Tibial nerve (tissue), 4 donors: Measurements from ENCODE around the gene AMBRA1. TPM values are rescaled to one million over a fixed set of nuclear protein-coding genes. Genes with fewer than 3 reads are reported as not detected.

ENCODE experiments used
- DNase-seq, 2 donors: peaks; one replicate each; pipeline ENCODE4 v3.0.0-alpha.2; 2019; ENCODE audit warnings: low spot score in 2 of 2
- H3K27ac ChIP-seq, 4 donors: fragments of 200-600 bp; sonication (generic) in 3 of 4; one replicate each; pipeline ENCODE4 v1.5.1; 2017 to 2019; ENCODE audit warnings: mild to moderate bottlenecking in 1 of 4
- H3K27me3 ChIP-seq, 2 donors: fragments of 200-600 bp; sonication (generic) in 1 of 2; one replicate each; pipeline versions ENCODE4 v1.5.1 to v1.6.0; 2017 to 2019
- H3K36me3 ChIP-seq, 3 donors: fragments of 200-600 bp; sonication (generic); one replicate each; pipeline ENCODE4 v1.5.1; 2018 to 2019
- H3K4me1 ChIP-seq, 4 donors: fragments of 200-600 bp; sonication (generic) in 3 of 4; one replicate each; pipeline ENCODE4 v1.5.1; 2017 to 2019
- H3K4me3 ChIP-seq, 4 donors: fragments of 200-600 bp; sonication (generic) in 3 of 4; one replicate each; pipeline ENCODE4 v1.5.1; 2017 to 2019; ENCODE audit warnings: mild to moderate bottlenecking in 1 of 4, moderate library complexity in 1 of 4
- H3K9me3 ChIP-seq, 4 donors: fragments of 200-600 bp; sonication (generic) in 3 of 4; one replicate each; pipeline ENCODE4 v1.5.1; 2017 to 2019
- CTCF ChIP-seq, 5 experiments: fragments of 200-600 bp in 3 of 5; fragments of 450-650 bp in 2 of 5; sonication (generic) in 3 of 5; IDR thresholded peaks; one replicate each; pipeline ENCODE4 v1.5.1; 2016 to 2019; ENCODE audit warnings: antibody characterized with exemption in 5 of 5, mild to moderate bottlenecking in 3 of 5, moderate library complexity in 2 of 5
- EP300 ChIP-seq, 2 donors: sonication (generic); formaldehyde crosslinking; IDR thresholded peaks; one replicate each; pipeline ENCODE4 v1.6.1; 2017; ENCODE audit warnings: antibody characterized with exemption in 2 of 2, mild to moderate bottlenecking in 1 of 2
- POLR2A ChIP-seq, 2 donors: fragments of 450-650 bp; IDR thresholded peaks; one replicate each; pipeline ENCODE4 v1.6.1; 2017; ENCODE audit warnings: antibody characterized with exemption in 2 of 2, mild to moderate bottlenecking in 2 of 2, moderate library complexity in 2 of 2
- WGBS, 2 donors: methylation state at CpG; one replicate each; pipeline ENCODE4 v1.1.5; 2018; 5-methylcytosine and 5-hydroxymethylcytosine counted together
- total RNA-seq, 4 donors: library from RNA; depleted of rRNA; stranded (reverse); fragments of >200 nt; gene quantifications; one replicate each; pipeline ENCODE4 v1.1.0, GENCODE V29; 2016

The AMBRA1 gene
- total RNA-seq, 4 donors from 2014 or later = 31.0 to 43.7 (median 35.8) TPM

DNA sequence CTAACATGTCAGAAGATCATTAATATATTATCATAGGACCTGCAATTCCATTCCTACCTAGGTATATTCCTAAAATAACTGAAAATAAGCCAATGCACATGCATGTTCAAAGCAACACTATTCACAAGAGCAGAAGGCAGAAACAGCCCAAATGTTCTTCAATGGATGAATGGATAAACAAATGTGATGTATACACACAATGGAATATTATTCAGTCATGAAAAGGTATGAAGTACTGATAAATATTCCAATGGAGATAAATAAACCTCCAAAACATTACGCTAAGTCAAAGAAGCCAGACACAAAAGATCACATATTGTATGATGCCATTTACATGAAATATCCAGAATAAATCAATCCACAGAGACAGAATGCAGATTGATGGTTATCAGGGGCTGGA, 16.8 kb downstream of the AMBRA1 start:
- no peak overlapping the region for H3K4me3 ChIP-seq
- no peaks in the 10 kb centered on the region for H3K27me3 ChIP-seq
- no peaks in the 10 kb centered on the region for H3K9me3 ChIP-seq
- TF ChIP-seq CTCF (IDR thresholded peaks at IDR 0.05) (no peak), POLR2A (IDR thresholded peaks at IDR 0.05) (no peak), EP300 (IDR thresholded peaks at IDR 0.05) (no peak)
- 100% methylated on average over 1 of the region's 1 CpG for WGBS, 2 donors
- no peaks in the 10 kb centered on the region for H3K4me1 ChIP-seq
- peaks cover 0 to 5% (median 0%) of the 10 kb centered on the region in 3 donors for H3K36me3 ChIP-seq
- no peak for DNase-seq
- H3K27ac ChIP-seq = no peak overlapping the region

DNA sequence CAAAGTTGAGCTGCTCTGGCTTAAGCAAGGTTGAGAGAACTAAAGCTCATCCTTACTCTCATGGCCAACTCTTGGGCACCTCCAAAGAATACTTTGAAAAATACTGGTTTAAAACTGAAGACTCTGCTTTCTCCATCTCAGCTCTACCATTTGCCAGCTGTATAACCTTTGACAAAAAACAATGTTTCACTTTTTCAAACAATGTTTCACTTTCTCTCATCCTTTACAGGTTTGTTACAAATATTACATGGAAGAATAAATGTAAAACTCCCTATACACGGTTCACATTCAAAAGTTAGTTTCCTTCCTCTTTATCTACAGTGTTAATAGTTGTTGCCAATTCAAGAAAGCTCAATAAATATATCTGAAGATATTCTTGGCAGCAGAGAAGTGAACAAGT, 19.2 kb downstream of the AMBRA1 start:
- WGBS, 2 donors = 47 to 56% methylated on average over 1 of the region's 1 CpG
- H3K27me3 ChIP-seq = no peaks in the 10 kb centered on the region
- TF ChIP-seq CTCF (IDR thresholded peaks at IDR 0.05) (no peak), EP300 (IDR thresholded peaks at IDR 0.05) (no peak), POLR2A (IDR thresholded peaks at IDR 0.05) (no peak)

DNA sequence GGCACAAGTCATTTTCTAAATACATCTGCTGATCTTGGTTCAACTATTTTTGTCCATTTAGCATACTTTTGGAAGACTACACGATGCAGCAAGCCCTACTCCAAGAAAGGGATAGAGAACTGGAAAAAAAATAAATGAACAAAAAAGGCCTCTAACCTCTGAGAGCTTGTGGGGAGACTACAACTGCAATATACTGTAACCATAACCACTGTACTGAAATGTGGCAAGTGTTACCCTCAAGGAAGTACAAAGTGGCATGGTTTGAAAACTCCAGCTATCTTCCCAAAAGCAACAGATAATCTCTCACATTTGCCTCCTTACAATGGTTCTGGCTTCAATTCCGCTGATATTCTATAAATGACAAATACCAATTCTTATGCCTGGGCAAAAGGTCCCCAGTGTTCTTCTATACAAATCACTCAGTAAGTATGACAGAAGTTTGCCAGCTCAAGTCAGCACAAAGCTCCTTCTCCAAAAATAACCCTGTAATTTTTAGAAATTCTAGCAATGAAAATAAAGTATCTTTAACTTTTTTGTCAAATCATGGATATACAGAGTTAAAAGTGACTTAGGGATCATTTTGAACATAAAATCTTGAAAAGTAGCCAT, 22.9 kb downstream of the AMBRA1 start:
- 32 to 38% methylated on average over 2 of the region's 2 CpGs for WGBS, 2 donors
- DNase-seq = no peak
- H3K9me3 ChIP-seq = no peaks in the 10 kb centered on the region
- H3K27me3 ChIP-seq = no peaks in the 10 kb centered on the region
- TF ChIP-seq CTCF (IDR thresholded peaks at IDR 0.05) (no peak), POLR2A (IDR thresholded peaks at IDR 0.05) (no peak), EP300 (IDR thresholded peaks at IDR 0.05) (no peak)
- no peak overlapping the region for H3K27ac ChIP-seq
- H3K4me3 ChIP-seq = no peak overlapping the region
- peaks cover 0 to 17% (median 0%) of the 10 kb centered on the region in 4 donors for H3K4me1 ChIP-seq
- no peaks in the 10 kb centered on the region for H3K36me3 ChIP-seq

More for the DNA sequence above, 19.2 kb downstream of the AMBRA1 start:
- peaks cover 0 to 5% (median 0%) of the 10 kb centered on the region in 3 donors for H3K36me3 ChIP-seq
- no peak overlapping the region for H3K27ac ChIP-seq
- peaks cover 0 to 15% (median 0%) of the 10 kb centered on the region in 4 donors for H3K4me1 ChIP-seq
- H3K4me3 ChIP-seq = no peak overlapping the region
- no peaks in the 10 kb centered on the region for H3K9me3 ChIP-seq
- no peak for DNase-seq

DNA sequence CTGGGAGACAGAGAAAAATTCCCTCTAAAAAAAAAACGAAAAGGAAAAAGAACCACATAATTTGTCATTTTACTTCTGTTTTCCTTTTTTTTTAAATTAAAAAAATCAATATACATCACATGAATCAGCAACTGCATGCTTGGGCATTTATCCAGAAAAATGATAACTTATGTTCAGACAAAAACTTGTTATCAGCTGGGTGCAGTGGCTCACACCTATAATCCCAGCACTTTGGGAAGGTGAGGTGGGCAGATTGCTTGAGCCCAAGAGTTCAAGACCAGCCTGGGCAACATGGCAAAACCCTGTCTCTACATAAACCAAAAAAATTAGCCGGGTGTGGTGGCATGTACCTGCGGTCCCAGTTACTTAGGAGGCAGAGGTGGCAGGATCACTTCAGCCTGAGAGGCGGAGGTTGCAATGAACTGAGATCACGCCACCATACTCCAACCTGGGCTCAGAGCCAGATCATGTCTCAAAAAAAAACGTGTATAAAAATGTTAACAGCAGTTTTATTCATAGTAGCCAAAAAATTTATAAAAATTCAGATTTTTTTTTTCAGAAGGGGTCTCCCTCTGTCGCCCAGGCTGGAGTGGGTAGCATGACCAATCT, 28.5 kb downstream of the AMBRA1 start:
- H3K4me3 ChIP-seq = no peak overlapping the region
- WGBS, 2 donors = 62 to 68% methylated on average over 7 of the region's 7 CpGs

More for the DNA sequence above, 28.5 kb downstream of the AMBRA1 start:
- Histone ChIP-seq H3K9me3 (no peaks in the 10 kb centered on the region), H3K36me3 (no peaks in the 10 kb centered on the region), H3K27ac (no peak overlapping the region), H3K4me1 (peaks cover 0 to 25% (median 13%) of the 10 kb centered on the region in 4 donors), H3K27me3 (no peaks in the 10 kb centered on the region)
- TF ChIP-seq EP300 (IDR thresholded peaks at IDR 0.05) (no peak), POLR2A (IDR thresholded peaks at IDR 0.05) (no peak), CTCF (IDR thresholded peaks at IDR 0.05) (no peak)
- no peak for DNase-seq
